CD14-positive monocyte (primary cell): Measurements from ENCODE around the gene TUBGCP3. TPM values are rescaled to one million over a fixed set of nuclear protein-coding genes. Genes with fewer than 3 reads are reported as not detected.

ENCODE experiments used
- DNase-seq, 3 donors: peaks; one replicate each; pipeline ENCODE4 v3.0.0-alpha.2; 2011 to 2022
- H2AFZ ChIP-seq: 2 replicates; pipeline ENCODE4 v1.6.0; 2012; ENCODE audit warnings: mild to moderate bottlenecking, low read depth, low read length, inconsistent platforms; ENCODE audit not compliant: insufficient read depth, poor library complexity, severe bottlenecking
- H3K27ac ChIP-seq, 2 donors: 1 replicate in 1 of 2; 2 replicates in 1 of 2; pipeline ENCODE4 v1.5.1; 2012 to 2013; ENCODE audit warnings: low read length in 2 of 2, control low read depth in 1 of 2, inconsistent platforms in 1 of 2, low read depth in 1 of 2, mild to moderate bottlenecking in 1 of 2
- H3K27me3 ChIP-seq, 2 donors: one replicate each; pipeline versions ENCODE4 v1.6.0 to v1.6.1; 2011 to 2013; ENCODE audit warnings: low read length in 2 of 2; ENCODE audit not compliant: control insufficient read depth in 2 of 2, insufficient read depth in 2 of 2
- H3K36me3 ChIP-seq, 2 donors: replicated peaks in 1 of 2; 1 replicate in 1 of 2; 2 replicates in 1 of 2; pipeline versions ENCODE4 v1.5.1 to v1.6.1; 2012 to 2013; ENCODE audit warnings: low read length in 2 of 2, control low read depth in 1 of 2, inconsistent platforms in 1 of 2, mild to moderate bottlenecking in 1 of 2; ENCODE audit not compliant: insufficient read depth in 2 of 2, control insufficient read depth in 1 of 2
- H3K4me1 ChIP-seq, 2 donors: 1 replicate in 1 of 2; 2 replicates in 1 of 2; pipeline versions ENCODE4 v1.5.1 to v1.6.1; 2012 to 2013; ENCODE audit warnings: low read length in 2 of 2, control low read depth in 1 of 2, inconsistent platforms in 1 of 2, mild to moderate bottlenecking in 1 of 2, moderate library complexity in 1 of 2; ENCODE audit not compliant: insufficient read depth in 2 of 2, control insufficient read depth in 1 of 2
- H3K4me2 ChIP-seq: replicated peaks from 2 replicates; pipeline ENCODE3; 2012; ENCODE audit warnings: low read length, moderate library complexity, mild to moderate bottlenecking; ENCODE audit not compliant: poor library complexity, severe bottlenecking; ENCODE audit errors: extremely low read depth
- H3K4me3 ChIP-seq, 3 experiments: fragments of 200-600 bp in 1 of 3; sonication (generic) in 1 of 3; replicated peaks in 1 of 3; 1 replicate in 2 of 3; 2 replicates in 1 of 3; pipeline ENCODE4 v1.5.1; 2011 to 2013; ENCODE audit warnings: low read length in 3 of 3, mild to moderate bottlenecking in 3 of 3, control low read depth in 2 of 3, low read depth in 2 of 3, inconsistent platforms in 1 of 3, moderate library complexity in 1 of 3
- H3K79me2 ChIP-seq: 2 replicates; pipeline ENCODE4 v1.6.0; 2012; ENCODE audit warnings: mild to moderate bottlenecking, control low read depth, inconsistent platforms, low read length, moderate library complexity; ENCODE audit not compliant: insufficient read depth
- H3K9ac ChIP-seq: 2 replicates; pipeline ENCODE4 v1.6.0; 2017; ENCODE audit warnings: low read length, mild to moderate bottlenecking; ENCODE audit not compliant: insufficient read depth, poor library complexity, severe bottlenecking
- H3K9me3 ChIP-seq, 2 donors: replicated peaks in 1 of 2; 1 replicate in 1 of 2; 2 replicates in 1 of 2; pipeline versions ENCODE4 v1.5.1 to v1.6.1; 2012 to 2013; ENCODE audit warnings: low read length in 2 of 2, control low read depth in 1 of 2; ENCODE audit not compliant: control insufficient read depth in 1 of 2, insufficient read depth in 1 of 2
- H4K20me1 ChIP-seq: 2 replicates; pipeline ENCODE4 v1.6.0; 2012; ENCODE audit warnings: mild to moderate bottlenecking, low read length, control low read depth, moderate library complexity; ENCODE audit not compliant: insufficient read depth
- H3K27ac Mint-ChIP-seq, 7 donors: one replicate each; pipeline ENCODE4 v1.8.0; 2020; ENCODE audit warnings: mild to moderate bottlenecking in 7 of 7, mixed read lengths in 7 of 7, moderate library complexity in 6 of 7, inconsistent platforms in 2 of 7
- H3K27me3 Mint-ChIP-seq, 3 donors: one replicate each; pipeline ENCODE4 v1.8.0; 2021 to 2022; ENCODE audit warnings: low read depth in 3 of 3, mild to moderate bottlenecking in 3 of 3, mixed read lengths in 3 of 3, moderate library complexity in 3 of 3, inconsistent platforms in 1 of 3
- H3K36me3 Mint-ChIP-seq, 2 donors: one replicate each; pipeline ENCODE4 v1.8.0; 2020; ENCODE audit warnings: mixed read lengths in 2 of 2, inconsistent platforms in 1 of 2, mild to moderate bottlenecking in 1 of 2
- H3K4me1 Mint-ChIP-seq: one replicate; pipeline ENCODE4 v1.8.0; 2020; ENCODE audit warnings: mild to moderate bottlenecking, mixed read lengths
- H3K4me3 Mint-ChIP-seq, 2 donors: one replicate each; pipeline ENCODE4 v1.8.0; 2020; ENCODE audit warnings: mild to moderate bottlenecking in 2 of 2, mixed read lengths in 2 of 2, moderate library complexity in 1 of 2
- H3K9me3 Mint-ChIP-seq, 7 donors: one replicate each; pipeline ENCODE4 v1.8.0; 2020 to 2022; ENCODE audit warnings: mixed read lengths in 7 of 7, mild to moderate bottlenecking in 6 of 7, moderate library complexity in 6 of 7, inconsistent platforms in 2 of 7
- WGBS: methylation state at CpG from one replicate; pipeline ENCODE4 v1.1.5; 2013; ENCODE audit warnings: missing lambda C conversion rate; ENCODE audit not compliant: insufficient coverage; 5-methylcytosine and 5-hydroxymethylcytosine counted together
- intact Hi-C, 2 donors: fragments of 100-400 bp; cut with micrococcal nuclease; formaldehyde crosslinking; loops; one replicate each; pipeline versions ENCODE4 v1.15.0 to v1.15.1; 2023
- polyA plus RNA-seq, 3 donors: library from polyadenylated mRNA; depleted of rRNA in 1 of 3; unstranded in 2 of 3; stranded (reverse) in 1 of 3; fragments of 300-500 nt in 2 of 3; fragments of >200 nt in 1 of 3; fragmentation: Illumina TruSeq in 2 of 3; gene quantifications; 1 replicate in 2 of 3; 2 replicates in 1 of 3; pipeline ENCODE4 v1.2.3, GENCODE V29; 2012 to 2021
- TF ChIP-seq, protein P1 (sequence below): fragments of 200-600 bp; IDR thresholded peaks from one replicate; pipeline ENCODE4 v1.8.0; 2022; ENCODE audit warnings: antibody characterized with exemption, mild to moderate bottlenecking

Gene TUBGCP3
- polyA plus RNA-seq, 3 donors, result 25.4 to 47.1 (median 34.1) TPM

DNA sequence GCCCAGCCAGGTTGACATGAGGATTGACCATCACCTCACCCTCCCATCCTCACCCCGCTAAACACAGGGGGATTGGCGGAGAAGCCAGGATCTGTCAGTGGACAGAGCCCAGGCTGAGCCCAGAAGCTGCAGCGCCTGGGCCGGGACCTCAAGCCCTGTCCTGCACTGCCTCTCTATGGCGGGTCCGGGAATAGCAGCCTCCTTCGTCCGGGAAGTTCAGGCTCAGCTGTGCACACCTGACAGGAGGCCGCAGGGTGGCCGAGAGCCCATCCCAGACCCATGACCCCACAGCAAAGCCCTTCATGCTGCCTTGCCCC is 144.0 kb downstream of the TUBGCP3 start:
- Histone ChIP-seq H4K20me1 (no peaks in the 10 kb centered on the region), H3K27me3 (no peaks in the 10 kb centered on the region), H3K4me3 (no peak overlapping the region), H3K9me3 (no peaks in the 10 kb centered on the region), H3K36me3 (no peaks in the 10 kb centered on the region), H2AFZ (no peak overlapping the region), H3K9ac (no peak overlapping the region), H3K27ac (no peak overlapping the region), H3K4me1 (no peaks in the 10 kb centered on the region), H3K4me2 (no peak overlapping the region), H3K79me2 (no peaks in the 10 kb centered on the region)
- peaks cover 0 to 6% (median 2%) of the 10 kb centered on the region in 7 donors for H3K9me3 Mint-ChIP-seq
- intact Hi-C loops, result no loop called here
- peaks cover 11 to 27% (median 15%) of the 10 kb centered on the region in 3 donors for H3K27me3 Mint-ChIP-seq
- H3K4me1 Mint-ChIP-seq, result peaks cover 5% of the 10 kb centered on the region
- 3% methylated on average over 10 of the region's 10 CpGs for WGBS
- no peak overlapping the region for H3K27ac Mint-ChIP-seq
- H3K36me3 Mint-ChIP-seq, result no peaks in the 10 kb centered on the region
- H3K4me3 Mint-ChIP-seq, result no peak overlapping the region
- no peak for DNase-seq
- TF ChIP-seq, protein P1, sequence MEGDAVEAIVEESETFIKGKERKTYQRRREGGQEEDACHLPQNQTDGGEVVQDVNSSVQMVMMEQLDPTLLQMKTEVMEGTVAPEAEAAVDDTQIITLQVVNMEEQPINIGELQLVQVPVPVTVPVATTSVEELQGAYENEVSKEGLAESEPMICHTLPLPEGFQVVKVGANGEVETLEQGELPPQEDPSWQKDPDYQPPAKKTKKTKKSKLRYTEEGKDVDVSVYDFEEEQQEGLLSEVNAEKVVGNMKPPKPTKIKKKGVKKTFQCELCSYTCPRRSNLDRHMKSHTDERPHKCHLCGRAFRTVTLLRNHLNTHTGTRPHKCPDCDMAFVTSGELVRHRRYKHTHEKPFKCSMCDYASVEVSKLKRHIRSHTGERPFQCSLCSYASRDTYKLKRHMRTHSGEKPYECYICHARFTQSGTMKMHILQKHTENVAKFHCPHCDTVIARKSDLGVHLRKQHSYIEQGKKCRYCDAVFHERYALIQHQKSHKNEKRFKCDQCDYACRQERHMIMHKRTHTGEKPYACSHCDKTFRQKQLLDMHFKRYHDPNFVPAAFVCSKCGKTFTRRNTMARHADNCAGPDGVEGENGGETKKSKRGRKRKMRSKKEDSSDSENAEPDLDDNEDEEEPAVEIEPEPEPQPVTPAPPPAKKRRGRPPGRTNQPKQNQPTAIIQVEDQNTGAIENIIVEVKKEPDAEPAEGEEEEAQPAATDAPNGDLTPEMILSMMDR, result peak; percentile 65

DNA sequence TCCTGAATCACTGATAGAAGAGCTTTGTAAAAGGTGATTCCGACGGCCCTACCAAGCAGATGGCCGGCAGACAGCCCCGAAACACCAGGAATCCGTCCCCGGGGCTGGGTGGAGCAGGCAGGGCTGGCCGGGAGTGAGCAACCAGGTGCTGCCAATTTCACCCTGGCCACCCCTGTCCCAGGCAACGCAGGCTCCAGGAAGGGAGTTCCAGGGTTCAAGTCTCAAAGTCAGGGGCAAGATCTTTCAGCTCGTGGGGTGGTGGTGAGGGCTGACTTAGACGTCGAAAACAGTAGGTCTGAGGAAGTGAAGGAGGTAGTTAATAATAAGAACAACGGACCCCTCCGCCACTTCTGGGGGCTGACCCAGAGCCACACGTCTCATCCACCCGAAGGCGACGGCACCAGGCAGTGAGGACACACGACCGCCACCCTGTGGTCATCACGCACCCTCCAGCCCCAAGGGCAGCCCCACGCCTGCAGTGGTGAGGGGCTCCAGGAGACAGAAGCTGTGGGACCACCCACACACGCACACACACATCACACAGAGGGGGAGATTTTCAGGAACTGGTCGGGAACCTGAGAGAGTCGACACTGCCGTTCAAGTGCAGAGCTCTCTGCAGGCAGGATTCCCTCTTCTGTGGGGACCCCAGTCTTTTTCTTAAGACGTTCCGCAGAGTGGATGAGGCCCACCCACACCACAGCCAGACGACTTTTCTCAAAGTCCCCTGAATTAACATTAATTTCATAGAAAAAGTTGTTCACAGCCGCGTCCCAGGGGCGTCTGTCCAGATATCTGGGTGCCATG is 144.6 kb downstream of the TUBGCP3 start:
- no peaks in the 10 kb centered on the region for H3K36me3 ChIP-seq
- H3K9ac ChIP-seq, result no peak overlapping the region
- intact Hi-C loops, result no loop called here
- H3K4me3 ChIP-seq, result no peak overlapping the region
- Mint-ChIP-seq H3K27me3 (peaks cover 11 to 28% (median 15%) of the 10 kb centered on the region in 3 donors), H3K4me3 (no peak overlapping the region), H3K27ac (no peak overlapping the region), H3K9me3 (peaks cover under 1 to 8% (median 4%) of the 10 kb centered on the region in 7 donors), H3K36me3 (no peaks in the 10 kb centered on the region), H3K4me1 (peaks cover 5% of the 10 kb centered on the region)
- H3K4me2 ChIP-seq, result no peak overlapping the region
- H3K79me2 ChIP-seq, result no peaks in the 10 kb centered on the region
- H2AFZ ChIP-seq, result no peak overlapping the region
- DNase-seq, result no peak
- 33% methylated on average over 28 of the region's 31 CpGs for WGBS
- no peaks in the 10 kb centered on the region for H3K9me3 ChIP-seq
- TF ChIP-seq, protein P1, result no peak
- no peak overlapping the region for H3K27ac ChIP-seq
- no peaks in the 10 kb centered on the region for H3K4me1 ChIP-seq
- H4K20me1 ChIP-seq, result no peaks in the 10 kb centered on the region
- H3K27me3 ChIP-seq, result no peaks in the 10 kb centered on the region
